ENCODE measurements around the gene TSPAN31.
"Not testable (repeated sequence)": the region's sequence is repeated elsewhere in the genome, so short reads cannot be mapped to it uniquely, and the experiment has no call there.

TSPAN31 gene

DNA sequence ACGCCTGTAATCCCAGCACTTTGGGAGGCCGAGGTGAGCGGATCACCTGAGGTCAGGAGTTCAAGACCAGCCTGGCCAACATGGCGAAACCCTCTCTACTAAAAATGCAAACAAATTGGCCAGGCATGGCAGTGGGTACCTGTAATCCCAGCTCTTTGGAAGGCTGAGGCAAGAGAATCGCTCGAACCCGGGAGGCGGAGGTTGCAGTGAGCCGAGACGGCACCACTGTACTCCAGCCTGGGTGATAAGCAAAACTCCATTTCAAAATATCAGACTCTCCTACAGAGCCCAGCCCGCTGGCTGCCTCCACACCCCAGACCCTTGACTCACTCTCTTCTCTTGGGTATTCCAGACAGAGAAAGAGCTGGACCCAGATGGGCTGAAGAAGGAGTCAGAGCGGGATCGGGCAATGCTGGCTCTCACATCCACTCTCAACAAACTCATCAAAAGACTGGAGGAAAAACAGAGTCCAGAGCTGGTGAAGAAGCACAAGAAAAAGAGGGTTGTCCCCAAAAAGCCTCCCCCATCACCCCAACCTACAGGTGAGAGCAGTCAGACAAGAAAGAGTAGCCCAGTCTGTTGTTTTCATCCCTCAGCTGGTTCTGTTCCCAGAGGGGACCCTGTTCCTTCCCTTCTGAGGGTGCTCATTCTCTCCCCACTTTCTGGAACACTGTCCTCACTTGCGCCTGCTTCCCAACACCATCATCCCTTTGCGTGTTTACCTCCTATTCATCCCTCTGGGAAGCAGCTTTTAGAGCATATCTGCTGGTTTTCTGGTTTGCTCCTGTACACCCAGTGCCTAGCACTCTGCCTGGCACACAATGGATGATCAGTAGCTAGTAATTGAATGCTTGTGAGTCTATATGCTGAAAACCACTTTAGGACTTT, 26.0 kb upstream of the TSPAN31 start:
- Mint-ChIP-seq H3K9me3 (no peaks in the 10 kb centered on the region), H3K36me3 (ENCODE audit: low read depth) (peaks cover 19% of the 10 kb centered on the region), H3K27ac (no peak overlapping the region), H3K27me3 (no peaks in the 10 kb centered on the region), H3K4me3 (no peak overlapping the region), H3K4me1 (no peaks in the 10 kb centered on the region)
- DNase-seq (no peak), ATAC-seq (no peak)

GRCh38 chr12:57719777-57720605, 24.8 kb upstream of the TSPAN31 start:
- Mint-ChIP-seq H3K4me3 (no peak overlapping the region), H3K4me1 (no peaks in the 10 kb centered on the region), H3K27ac (no peak overlapping the region), H3K36me3 (ENCODE audit: low read depth) (peaks cover 19% of the 10 kb centered on the region), H3K9me3 (no peaks in the 10 kb centered on the region), H3K27me3 (no peaks in the 10 kb centered on the region)
- no peak for DNase-seq
- no peak for ATAC-seq

DNA sequence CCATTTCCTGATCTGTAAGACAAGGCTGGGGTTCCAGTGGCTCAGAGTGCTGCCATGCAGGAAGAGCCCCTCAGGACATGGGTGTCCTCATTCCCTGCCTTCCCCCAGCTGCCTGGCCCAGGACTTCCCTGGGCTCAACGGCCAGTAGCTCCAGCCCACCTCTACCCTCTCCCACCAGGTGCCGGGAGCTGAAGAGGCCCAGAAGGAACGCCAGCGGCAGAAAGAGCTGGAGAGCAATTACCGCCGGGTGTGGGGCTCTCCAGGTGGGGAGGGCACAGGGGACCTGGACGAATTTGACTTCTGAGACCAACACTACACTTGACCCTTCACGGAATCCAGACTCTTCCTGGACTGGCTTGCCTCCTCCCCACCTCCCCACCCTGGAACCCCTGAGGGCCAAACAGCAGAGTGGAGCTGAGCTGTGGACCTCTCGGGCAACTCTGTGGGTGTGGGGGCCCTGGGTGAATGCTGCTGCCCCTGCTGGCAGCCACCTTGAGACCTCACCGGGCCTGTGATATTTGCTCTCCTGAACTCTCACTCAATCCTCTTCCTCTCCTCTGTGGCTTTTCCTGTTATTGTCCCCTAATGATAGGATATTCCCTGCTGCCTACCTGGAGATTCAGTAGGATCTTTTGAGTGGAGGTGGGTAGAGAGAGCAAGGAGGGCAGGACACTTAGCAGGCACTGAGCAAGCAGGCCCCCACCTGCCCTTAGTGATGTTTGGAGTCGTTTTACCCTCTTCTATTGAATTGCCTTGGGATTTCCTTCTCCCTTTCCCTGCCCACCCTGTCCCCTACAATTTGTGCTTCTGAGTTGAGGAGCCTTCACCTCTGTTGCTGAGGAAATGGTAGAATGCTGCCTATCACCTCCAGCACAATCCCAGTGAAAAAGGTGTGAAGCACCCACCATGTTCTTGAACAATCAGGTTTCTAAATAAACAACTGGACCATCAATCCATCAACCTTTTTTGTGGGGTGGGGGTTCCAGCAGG, 23.9 kb upstream of the TSPAN31 start:
- no peak for ATAC-seq
- no peak for DNase-seq
- no peak overlapping the region for H3K4me3 Mint-ChIP-seq
- H3K36me3 Mint-ChIP-seq (ENCODE audit: low read depth) = peaks cover 19% of the 10 kb centered on the region
- no peaks in the 10 kb centered on the region for H3K9me3 Mint-ChIP-seq
- no peak overlapping the region for H3K27ac Mint-ChIP-seq
- H3K27me3 Mint-ChIP-seq = no peaks in the 10 kb centered on the region
- no peaks in the 10 kb centered on the region for H3K4me1 Mint-ChIP-seq

GRCh38 chr12:57721846-57722608, 22.8 kb upstream of the TSPAN31 start:
- H3K4me3 Mint-ChIP-seq, DNase-seq, H3K27ac Mint-ChIP-seq, ATAC-seq, H3K9me3 Mint-ChIP-seq, H3K4me1 Mint-ChIP-seq, H3K27me3 Mint-ChIP-seq: not testable (repeated sequence)
- peaks cover 20% of the 10 kb centered on the region for H3K36me3 Mint-ChIP-seq (ENCODE audit: low read depth)

DNA sequence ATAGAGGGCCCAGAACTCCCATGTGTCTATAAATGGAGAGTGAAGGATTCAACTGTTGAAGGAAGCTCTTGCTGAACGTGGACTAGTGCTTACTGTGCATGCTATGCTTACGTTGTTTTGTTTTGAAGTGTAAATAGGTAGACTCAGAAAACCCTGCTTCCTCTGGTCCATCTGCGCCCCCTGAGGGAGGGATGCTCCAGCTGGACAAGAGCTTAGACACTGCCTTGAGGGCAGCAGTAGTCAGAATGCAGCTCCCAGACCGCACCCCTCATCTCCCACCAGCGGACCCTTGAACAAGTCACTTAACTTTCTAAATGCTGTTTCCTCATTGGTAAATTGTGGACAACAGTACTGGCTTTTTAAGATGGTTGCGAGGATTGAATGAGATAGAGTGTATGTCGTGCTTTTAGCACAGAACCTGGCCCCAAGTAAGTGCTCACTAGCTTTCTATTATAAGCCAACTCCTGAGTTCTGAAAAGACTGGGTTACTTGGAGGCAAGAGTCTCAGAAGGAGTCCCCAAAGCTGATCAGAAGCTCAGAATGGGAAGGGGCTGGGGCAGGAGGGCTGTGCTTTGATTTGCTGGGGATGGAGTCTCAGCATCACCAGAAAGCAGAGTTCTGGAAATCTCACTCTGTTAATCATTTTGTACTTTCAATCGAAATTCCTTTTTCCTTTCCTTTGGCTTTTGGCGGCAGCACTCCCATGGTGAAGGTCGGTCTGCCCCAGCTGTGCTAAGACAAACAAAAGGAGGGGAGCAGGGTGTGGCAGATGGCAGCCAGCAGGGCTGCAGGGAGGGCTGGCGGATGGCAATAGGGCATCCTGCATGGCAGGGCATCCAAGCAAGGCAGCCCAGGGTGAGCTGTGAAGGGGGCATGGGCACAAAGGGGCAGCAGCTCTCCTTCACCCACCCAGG, 21.9 kb upstream of the TSPAN31 start:
- no peak overlapping the region for H3K4me3 Mint-ChIP-seq
- no peaks in the 10 kb centered on the region for H3K4me1 Mint-ChIP-seq
- no peaks in the 10 kb centered on the region for H3K27me3 Mint-ChIP-seq
- H3K27ac Mint-ChIP-seq = no peak overlapping the region
- ATAC-seq (no peak), DNase-seq (no peak)
- H3K36me3 Mint-ChIP-seq (ENCODE audit: low read depth) = peaks cover 18% of the 10 kb centered on the region
- no peaks in the 10 kb centered on the region for H3K9me3 Mint-ChIP-seq

GRCh38 chr12:57723630-57723962, 21.2 kb upstream of the TSPAN31 start:
- H3K9me3 Mint-ChIP-seq = no peaks in the 10 kb centered on the region
- H3K4me3 Mint-ChIP-seq = no peak overlapping the region
- H3K27me3 Mint-ChIP-seq = no peaks in the 10 kb centered on the region
- no peaks in the 10 kb centered on the region for H3K4me1 Mint-ChIP-seq
- no peak for ATAC-seq
- no peak for DNase-seq
- no peak overlapping the region for H3K27ac Mint-ChIP-seq
- peaks cover 17% of the 10 kb centered on the region for H3K36me3 Mint-ChIP-seq (ENCODE audit: low read depth)

DNA sequence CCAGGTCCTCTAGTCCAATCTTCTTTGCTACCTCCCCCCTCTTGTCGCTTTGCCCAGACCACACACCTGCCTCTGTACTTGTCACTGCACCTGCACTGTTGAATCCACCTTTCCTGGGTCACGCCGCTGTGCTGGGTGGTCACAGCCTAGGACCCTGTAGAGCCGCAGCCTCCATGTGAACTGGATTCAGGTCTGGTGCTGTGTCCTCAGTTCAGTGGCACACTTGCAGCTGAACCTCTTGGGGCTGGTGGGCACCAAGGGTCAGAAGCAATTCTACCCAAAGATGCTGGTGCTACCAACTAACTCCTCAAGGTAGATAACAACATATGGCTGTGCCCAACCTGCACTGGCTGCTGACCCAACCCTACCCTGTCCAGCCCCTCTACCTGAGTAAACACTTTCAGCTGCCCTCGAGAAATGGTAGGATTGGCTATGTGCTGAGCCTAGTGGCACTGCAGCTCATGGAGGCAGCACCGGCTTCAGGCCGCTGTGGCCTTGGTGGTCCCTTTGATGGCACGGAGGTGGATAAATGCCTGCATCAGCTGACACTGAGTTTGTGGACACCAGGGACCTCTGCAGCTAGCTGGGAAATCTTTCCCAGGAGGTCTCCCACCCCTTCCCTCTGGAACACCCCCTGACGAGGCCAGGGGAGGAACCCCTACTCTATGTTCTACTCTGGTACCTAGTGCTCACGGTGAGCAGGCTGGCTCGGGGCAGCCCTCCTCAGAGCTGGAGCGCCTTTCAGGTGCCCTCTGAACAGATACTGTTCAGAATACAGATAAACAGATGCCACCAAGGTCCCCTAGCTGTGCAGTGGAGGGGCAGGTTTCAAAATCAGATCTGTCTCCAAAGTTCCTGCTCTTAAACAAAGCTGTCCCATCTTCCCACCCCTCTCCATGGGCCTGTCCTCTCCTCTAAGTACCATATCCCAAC, 20.6 kb upstream of the TSPAN31 start:
- H3K9me3 Mint-ChIP-seq = no peaks in the 10 kb centered on the region
- no peaks in the 10 kb centered on the region for H3K27me3 Mint-ChIP-seq
- ATAC-seq = no peak
- H3K4me3 Mint-ChIP-seq = no peak overlapping the region
- no peak for DNase-seq
- no peak overlapping the region for H3K27ac Mint-ChIP-seq
- H3K36me3 Mint-ChIP-seq (ENCODE audit: low read depth) = peaks cover 13% of the 10 kb centered on the region
- H3K4me1 Mint-ChIP-seq = no peaks in the 10 kb centered on the region

DNA sequence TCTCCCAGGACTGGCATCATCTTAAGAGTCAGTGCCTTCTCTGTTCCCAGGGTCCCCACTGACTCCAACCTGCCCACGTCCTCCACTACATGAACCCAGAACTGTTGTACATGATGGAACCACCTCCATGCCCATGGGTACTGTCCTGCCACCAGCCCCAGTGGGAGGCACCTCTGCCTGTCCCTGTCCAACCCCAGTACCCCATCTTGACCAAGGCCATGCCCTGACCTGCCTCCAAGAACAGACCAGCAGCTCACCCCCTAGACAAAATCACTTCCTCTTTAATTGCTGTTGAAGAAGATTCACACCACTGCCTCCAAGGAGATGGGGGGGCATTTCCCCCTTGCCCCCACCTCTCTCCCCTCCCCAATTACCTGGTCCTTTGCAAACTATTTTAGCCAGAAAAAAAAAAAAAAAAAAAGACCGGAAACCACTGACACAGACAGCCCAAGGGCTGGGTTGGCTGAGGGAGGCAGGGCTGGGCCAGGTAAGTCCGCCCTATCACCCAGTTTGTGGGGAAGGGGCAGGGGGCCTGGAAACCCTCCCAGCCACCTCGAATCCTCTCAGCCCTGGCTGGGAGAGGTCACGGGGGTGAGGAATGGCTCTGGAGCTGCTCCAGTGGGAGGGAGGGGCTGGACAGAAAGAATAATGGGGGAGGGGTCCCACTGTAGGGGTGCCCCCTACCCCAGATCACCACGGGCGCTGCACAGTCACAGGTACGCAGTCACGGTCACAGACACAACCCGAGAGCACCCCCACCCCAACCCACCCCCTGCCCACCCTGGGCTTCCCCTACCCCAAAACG, 19.7 kb upstream of the TSPAN31 start:
- ATAC-seq = no peak
- no peak for DNase-seq
- H3K27me3 Mint-ChIP-seq = no peaks in the 10 kb centered on the region

GRCh38 chr12:57725851-57726150, 19.0 kb upstream of the TSPAN31 start:
- no peaks in the 10 kb centered on the region for H3K4me1 Mint-ChIP-seq
- no peak overlapping the region for H3K27ac Mint-ChIP-seq
- ATAC-seq (no peak), DNase-seq (no peak)
- no peak overlapping the region for H3K4me3 Mint-ChIP-seq
- no peaks in the 10 kb centered on the region for H3K27me3 Mint-ChIP-seq
- H3K9me3 Mint-ChIP-seq = no peaks in the 10 kb centered on the region
- H3K36me3 Mint-ChIP-seq (ENCODE audit: low read depth) = peaks cover 14% of the 10 kb centered on the region

More for the DNA sequence above, 19.7 kb upstream of the TSPAN31 start:
- H3K36me3 Mint-ChIP-seq (ENCODE audit: low read depth) = peaks cover 11% of the 10 kb centered on the region
- H3K4me1 Mint-ChIP-seq = no peaks in the 10 kb centered on the region
- no peak overlapping the region for H3K27ac Mint-ChIP-seq
- no peak overlapping the region for H3K4me3 Mint-ChIP-seq
- no peaks in the 10 kb centered on the region for H3K9me3 Mint-ChIP-seq

DNA sequence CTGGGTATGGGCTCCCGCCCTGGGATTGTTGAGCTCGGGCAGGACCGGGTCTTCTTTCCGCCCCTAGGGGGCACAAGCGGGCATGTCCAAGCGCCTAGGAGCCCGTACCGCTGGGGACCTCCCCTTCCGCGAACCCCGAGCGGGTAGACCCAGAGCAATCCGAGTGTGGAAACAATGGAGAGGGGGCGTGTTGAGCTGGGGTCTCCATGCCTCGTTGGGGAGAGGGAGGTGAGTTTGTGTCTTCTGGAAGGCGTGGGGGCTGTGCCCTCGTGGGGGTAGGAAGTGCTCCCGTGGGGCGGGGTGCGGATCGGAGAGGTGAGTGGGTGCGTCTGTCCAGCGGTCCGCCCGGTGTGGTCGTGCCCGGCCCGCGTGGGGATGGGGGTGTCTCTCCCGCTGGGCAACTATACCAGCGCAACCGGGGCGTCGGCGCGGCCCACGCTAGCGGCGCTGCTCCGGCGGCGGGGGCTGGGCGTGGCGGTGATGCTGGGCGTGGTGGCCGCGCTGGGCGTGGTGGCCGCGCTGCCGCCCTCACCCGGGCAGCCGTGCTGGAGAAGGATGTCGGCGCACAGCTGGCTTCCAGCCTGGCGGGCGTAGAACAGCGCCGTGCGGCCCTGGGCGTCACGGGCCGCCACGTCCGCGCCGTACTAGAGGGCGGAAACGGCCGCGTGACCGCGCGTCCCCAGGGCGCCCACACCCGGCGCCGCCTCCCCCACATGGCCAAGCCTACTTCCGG, 18.5 kb upstream of the TSPAN31 start:
- H3K4me3 Mint-ChIP-seq = no peak overlapping the region

More for the DNA sequence above, 18.5 kb upstream of the TSPAN31 start:
- no peak overlapping the region for H3K27ac Mint-ChIP-seq
- no peak for ATAC-seq
- H3K4me1 Mint-ChIP-seq = no peaks in the 10 kb centered on the region
- DNase-seq = peak; percentile 35
- H3K27me3 Mint-ChIP-seq = no peaks in the 10 kb centered on the region
- peaks cover 15% of the 10 kb centered on the region for H3K36me3 Mint-ChIP-seq (ENCODE audit: low read depth)
- H3K9me3 Mint-ChIP-seq = no peaks in the 10 kb centered on the region
